Stimulated activated CD8-positive, alpha-beta memory T cell treated with anti-CD3 and anti-CD28 coated beads, Interleukin-12 subunit alpha, Interleukin-12 subunit beta, amount 100 ng/mL, for 4 hours (primary cell): ENCODE results near the gene TEX35.
"Not testable (repeated sequence)": the region's sequence is repeated elsewhere in the genome, so short reads cannot be mapped to it uniquely, and the experiment has no call there.

ENCODE experiments used
- DNase-seq: peaks from one replicate; pipeline ENCODE4 v3.0.0-alpha.2; 2020; ENCODE audit warnings: low read depth

TEX35 gene

GRCh38 chr1:178541829-178542553 lies 29.1 kb downstream of the TEX35 start:
- DNase-seq = peak; percentile 13

- peak; percentile 74 for DNase-seq
These were observed 29.8 kb downstream of the TEX35 start for GRCh38 chr1:178542554-178543289.

- no peak for DNase-seq
These were observed 30.3 kb downstream of the TEX35 start for GRCh38 chr1:178543290-178543607.

GRCh38 chr1:178544531-178544930 lies 31.6 kb downstream of the TEX35 start:
- DNase-seq = no peak

- DNase-seq = no peak
These were observed 35.2 kb downstream of the TEX35 start for GRCh38 chr1:178548108-178548507.

GRCh38 chr1:178551307-178551706 lies 38.4 kb downstream of the TEX35 start:
- DNase-seq = no peak

- no peak for DNase-seq
These were observed 39.0 kb downstream of the TEX35 start for GRCh38 chr1:178551940-178552339.

- no peak for DNase-seq
These were observed 39.9 kb downstream of the TEX35 start for GRCh38 chr1:178552856-178553255.

- DNase-seq = not testable (repeated sequence)
These were observed 41.4 kb downstream of the TEX35 start for GRCh38 chr1:178554351-178554750.

GRCh38 chr1:178555613-178556012 lies 42.7 kb downstream of the TEX35 start:
- DNase-seq = not testable (repeated sequence)

- DNase-seq = not testable (repeated sequence)
These were observed 45.9 kb downstream of the TEX35 start for GRCh38 chr1:178558816-178559215.

- DNase-seq = no peak
These were observed 48.0 kb downstream of the TEX35 start for GRCh38 chr1:178560871-178561376.

GRCh38 chr1:178563099-178563820 lies 50.4 kb downstream of the TEX35 start:
- no peak for DNase-seq

GRCh38 chr1:178564086-178564782 lies 51.3 kb downstream of the TEX35 start:
- DNase-seq = no peak

GRCh38 chr1:178564783-178565180 lies 51.9 kb downstream of the TEX35 start:
- no peak for DNase-seq

GRCh38 chr1:178565586-178565985 lies 52.7 kb downstream of the TEX35 start:
- no peak for DNase-seq

GRCh38 chr1:178566187-178566586 lies 53.3 kb downstream of the TEX35 start:
- no peak for DNase-seq

GRCh38 chr1:178571807-178572206 lies 58.9 kb downstream of the TEX35 start:
- DNase-seq = no peak
